NB4 (cell line): ENCODE results near the gene MAN1A1.

Experiments used
- DNase-seq: peaks from one replicate; pipeline ENCODE4 v3.0.0; 2010; ENCODE audit warnings: low read depth
- H3K4me3 ChIP-seq: one replicate; pipeline ENCODE4 v1.5.1; 2011; ENCODE audit warnings: mild to moderate bottlenecking, low read depth, low read length, moderate library complexity
- MYC ChIP-seq: IDR thresholded peaks from 2 replicates; pipeline ENCODE4 v1.6.1; 2011; ENCODE audit warnings: low read depth, low read length
- POLR2A ChIP-seq: IDR thresholded peaks from 2 replicates; pipeline ENCODE4 v1.6.1; 2011; ENCODE audit warnings: mild to moderate bottlenecking; ENCODE audit not compliant: insufficient read length; ENCODE audit errors: extremely low read depth
- TF ChIP-seq, protein P1 (sequence below): IDR thresholded peaks from 2 replicates; pipeline ENCODE4 v1.6.1; 2011; ENCODE audit warnings: low read depth, low read length
- TF ChIP-seq, protein P2 (sequence below): IDR thresholded peaks from one replicate; pipeline ENCODE4 v1.5.1; 2012; ENCODE audit warnings: low read depth, low read length

MAN1A1 gene

DNA sequence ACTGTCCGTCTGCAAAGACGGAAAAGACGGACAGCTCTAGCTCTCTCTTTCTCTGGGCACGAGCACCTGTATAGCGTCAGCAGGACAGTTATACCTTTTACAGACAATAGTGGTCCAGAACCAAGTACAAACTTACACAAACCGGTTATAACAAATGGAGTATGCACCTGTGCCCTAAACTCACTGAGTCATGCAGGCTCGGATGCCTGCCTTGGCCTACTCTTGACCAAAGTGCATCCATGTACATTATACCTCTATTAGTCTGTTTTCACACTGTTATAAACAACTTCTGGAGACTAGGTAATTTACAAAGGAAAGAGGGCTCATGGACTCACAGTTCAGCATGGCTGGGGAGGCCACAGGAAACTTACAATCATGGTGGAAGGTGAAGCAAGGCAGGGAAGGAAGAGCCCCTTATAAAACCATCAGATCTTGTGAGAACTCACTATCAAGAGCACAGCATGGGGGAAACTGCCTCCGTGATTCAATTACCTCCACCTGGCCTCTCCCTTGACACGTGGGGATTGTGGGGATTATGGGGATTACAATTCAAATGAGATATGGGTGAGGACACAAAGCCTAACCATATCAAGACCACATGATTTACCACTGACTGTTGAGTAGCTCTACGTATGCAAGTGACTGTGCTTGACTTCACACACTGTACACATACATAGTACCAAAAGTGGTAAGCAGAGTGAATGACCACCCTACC, 23.1 kb downstream of the MAN1A1 start:
- no peak for TF ChIP-seq MYC
- no peak overlapping the region for H3K4me3 ChIP-seq
- DNase-seq = no peak

DNA sequence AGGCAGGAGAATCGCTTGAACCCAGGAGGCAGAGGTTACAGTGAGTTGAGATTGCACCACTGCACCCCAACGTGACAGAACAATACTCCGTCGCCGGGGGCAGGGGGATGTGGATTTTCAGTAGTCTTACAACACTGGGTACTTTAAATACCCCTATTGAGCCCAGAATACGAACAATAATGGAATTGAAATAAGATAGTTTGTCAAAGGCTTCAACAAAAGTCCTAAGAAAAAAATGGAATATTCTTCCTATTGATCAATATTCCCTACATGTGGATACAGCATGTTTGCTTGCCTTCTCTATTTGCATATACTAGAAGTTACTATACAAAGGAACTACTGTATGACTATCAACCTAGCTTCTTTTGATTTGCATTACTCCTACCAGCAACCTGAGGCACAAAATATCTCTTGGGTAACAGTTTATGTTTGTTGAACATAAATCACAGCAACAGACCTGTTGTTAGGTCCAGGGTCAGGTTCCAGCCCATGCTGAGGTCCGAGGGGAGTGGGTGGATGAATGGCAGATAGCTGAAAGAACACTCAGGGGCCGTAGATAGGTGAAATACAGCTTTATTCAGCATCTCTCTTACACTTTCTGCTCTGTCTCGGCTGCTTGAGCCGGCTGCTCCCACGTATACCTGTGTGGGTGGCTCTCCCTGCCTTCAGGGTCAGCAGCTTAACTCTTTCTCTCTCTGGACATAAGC, 23.8 kb downstream of the MAN1A1 start:
- TF ChIP-seq, protein P1, sequence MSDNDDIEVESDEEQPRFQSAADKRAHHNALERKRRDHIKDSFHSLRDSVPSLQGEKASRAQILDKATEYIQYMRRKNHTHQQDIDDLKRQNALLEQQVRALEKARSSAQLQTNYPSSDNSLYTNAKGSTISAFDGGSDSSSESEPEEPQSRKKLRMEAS = no peak
- TF ChIP-seq POLR2A (no peak), MYC (no peak)
- TF ChIP-seq, protein P2, sequence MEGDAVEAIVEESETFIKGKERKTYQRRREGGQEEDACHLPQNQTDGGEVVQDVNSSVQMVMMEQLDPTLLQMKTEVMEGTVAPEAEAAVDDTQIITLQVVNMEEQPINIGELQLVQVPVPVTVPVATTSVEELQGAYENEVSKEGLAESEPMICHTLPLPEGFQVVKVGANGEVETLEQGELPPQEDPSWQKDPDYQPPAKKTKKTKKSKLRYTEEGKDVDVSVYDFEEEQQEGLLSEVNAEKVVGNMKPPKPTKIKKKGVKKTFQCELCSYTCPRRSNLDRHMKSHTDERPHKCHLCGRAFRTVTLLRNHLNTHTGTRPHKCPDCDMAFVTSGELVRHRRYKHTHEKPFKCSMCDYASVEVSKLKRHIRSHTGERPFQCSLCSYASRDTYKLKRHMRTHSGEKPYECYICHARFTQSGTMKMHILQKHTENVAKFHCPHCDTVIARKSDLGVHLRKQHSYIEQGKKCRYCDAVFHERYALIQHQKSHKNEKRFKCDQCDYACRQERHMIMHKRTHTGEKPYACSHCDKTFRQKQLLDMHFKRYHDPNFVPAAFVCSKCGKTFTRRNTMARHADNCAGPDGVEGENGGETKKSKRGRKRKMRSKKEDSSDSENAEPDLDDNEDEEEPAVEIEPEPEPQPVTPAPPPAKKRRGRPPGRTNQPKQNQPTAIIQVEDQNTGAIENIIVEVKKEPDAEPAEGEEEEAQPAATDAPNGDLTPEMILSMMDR = no peak
- H3K4me3 ChIP-seq = no peak overlapping the region
- no peak for DNase-seq

DNA sequence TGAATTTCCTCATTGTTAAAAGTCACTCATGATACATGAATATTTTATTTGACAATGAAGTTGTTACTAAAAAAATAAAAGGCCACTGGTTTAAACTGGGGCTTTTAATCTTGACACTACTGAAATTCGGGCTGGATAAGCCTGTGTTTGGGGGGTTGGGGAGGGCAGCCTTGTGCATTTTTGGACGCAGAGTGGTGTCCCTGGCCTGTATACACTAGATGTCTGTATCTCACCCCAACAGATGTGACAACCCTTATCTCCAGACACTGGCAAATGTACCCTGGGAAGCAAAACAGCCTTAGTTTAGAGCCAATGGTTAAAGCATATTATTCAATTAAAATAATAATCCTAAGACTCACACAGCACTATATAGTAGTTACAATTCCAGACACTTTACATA, 24.8 kb downstream of the MAN1A1 start:
- TF ChIP-seq MYC (no peak), POLR2A (no peak)
- TF ChIP-seq, protein P2 = no peak
- TF ChIP-seq, protein P1 = no peak
- no peak overlapping the region for H3K4me3 ChIP-seq
- DNase-seq = no peak

DNA sequence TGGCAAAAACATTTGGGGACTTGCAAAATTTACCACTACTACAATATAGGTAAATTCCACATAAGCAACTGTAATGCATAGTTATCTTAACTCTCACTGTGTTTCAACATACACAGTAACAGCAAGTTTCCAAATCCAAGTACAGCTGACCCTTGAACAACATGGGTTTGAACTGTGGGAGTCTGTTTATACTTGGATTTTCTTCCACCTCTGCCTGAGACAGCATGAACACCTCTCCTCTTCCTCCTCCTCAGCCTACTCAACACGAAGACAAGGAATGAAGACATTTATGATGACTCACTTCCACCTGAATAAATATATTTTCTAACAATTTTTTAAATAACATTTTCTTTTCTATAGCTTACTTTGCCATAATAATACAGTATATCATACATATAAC, 25.6 kb downstream of the MAN1A1 start:
- TF ChIP-seq MYC = no peak
- TF ChIP-seq, protein P1 = no peak
- no peak for TF ChIP-seq POLR2A
- TF ChIP-seq, protein P2 = no peak
- no peak for DNase-seq
- no peak overlapping the region for H3K4me3 ChIP-seq

DNA sequence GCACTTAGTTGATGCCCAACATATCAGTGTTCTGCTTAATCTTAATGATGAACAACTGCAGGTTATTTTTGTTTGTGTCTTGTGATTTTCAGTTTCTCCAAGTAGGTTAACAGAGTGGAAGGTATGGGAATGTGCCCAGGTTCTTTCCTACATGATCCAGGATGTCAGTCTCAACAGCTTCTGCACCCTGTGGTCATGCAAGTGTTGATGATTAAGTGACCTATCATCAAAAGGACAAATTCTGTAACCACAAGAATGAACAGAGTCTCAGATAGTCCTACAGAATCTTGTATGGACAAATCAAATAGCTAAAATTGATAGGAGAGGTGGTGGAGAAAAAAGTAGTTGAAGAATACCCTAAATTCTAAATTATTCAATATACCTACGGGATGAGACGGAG, 26.1 kb downstream of the MAN1A1 start:
- DNase-seq = no peak
- TF ChIP-seq, protein P1 = no peak
- TF ChIP-seq, protein P2 = no peak
- TF ChIP-seq POLR2A (no peak), MYC (no peak)
- H3K4me3 ChIP-seq = no peak overlapping the region

DNA sequence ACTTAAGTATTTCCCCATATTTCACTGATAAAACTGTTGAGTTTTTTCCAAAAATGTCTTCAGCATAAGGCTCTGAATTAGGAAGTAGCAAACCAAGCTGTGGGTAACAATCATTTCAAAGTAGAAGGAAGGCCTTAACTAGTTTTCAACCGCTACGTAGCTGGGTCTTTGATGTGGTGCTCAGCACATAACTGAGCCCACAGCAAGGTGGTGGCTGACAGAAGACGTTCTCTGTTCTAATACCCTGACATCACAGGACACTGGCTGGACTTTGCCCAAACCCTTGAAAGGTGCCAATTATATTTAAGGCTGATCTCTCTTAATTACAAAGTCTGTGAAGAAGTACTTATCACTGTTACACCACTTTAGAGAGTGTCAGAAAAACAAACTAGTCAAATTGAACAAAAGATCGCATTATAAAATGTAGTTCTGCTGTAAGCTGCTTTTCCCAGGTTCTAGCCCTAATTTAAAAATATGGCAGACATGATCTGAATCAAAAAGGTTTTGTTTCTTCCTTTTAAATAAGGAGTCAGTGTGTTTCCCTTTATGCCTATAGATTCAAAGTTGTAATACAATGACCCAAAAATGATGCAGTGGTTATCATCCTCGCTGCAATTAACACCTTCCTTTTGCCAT, 26.7 kb downstream of the MAN1A1 start:
- DNase-seq = no peak
- no peak overlapping the region for H3K4me3 ChIP-seq
- TF ChIP-seq, protein P1 = no peak
- TF ChIP-seq POLR2A = no peak
- TF ChIP-seq, protein P2 = no peak
- TF ChIP-seq MYC = no peak
